HEK293 (cell line): ENCODE data around the gene DENND2A.

Source experiments
- ZNF169 ChIP-seq: fragments of 450-650 bp; formaldehyde crosslinking; IDR thresholded peaks from 2 replicates; pipeline ENCODE4 v1.5.1; 2016; ENCODE audit warnings: missing biosample characterization, missing genetic modification characterization
- ZNF558 ChIP-seq: fragments of 450-650 bp; formaldehyde crosslinking; IDR thresholded peaks from 2 replicates; pipeline ENCODE4 v1.5.1; 2016; ENCODE audit warnings: missing biosample characterization, missing genetic modification characterization
- ZNF701 ChIP-seq: fragments of 450-650 bp; formaldehyde crosslinking; IDR thresholded peaks from 2 replicates; pipeline ENCODE4 v1.5.1; 2016; ENCODE audit warnings: missing biosample characterization, missing genetic modification characterization
- ZNF747 ChIP-seq: fragments of 450-650 bp; formaldehyde crosslinking; IDR thresholded peaks from 2 replicates; pipeline ENCODE4 v1.5.1; 2016; ENCODE audit warnings: missing biosample characterization, missing genetic modification characterization
- ZNF768 ChIP-seq: fragments of 450-650 bp; formaldehyde crosslinking; IDR thresholded peaks from 2 replicates; pipeline ENCODE4 v1.5.1; 2018; ENCODE audit warnings: missing biosample characterization, mild to moderate bottlenecking, missing genetic modification characterization
- TF ChIP-seq, protein P1 (sequence below): fragments of 450-650 bp; formaldehyde crosslinking; IDR thresholded peaks from 2 replicates; pipeline ENCODE4 v1.5.1; 2016; ENCODE audit warnings: missing biosample characterization, missing genetic modification characterization
- TF ChIP-seq, protein P2 (sequence below): fragments of 450-650 bp; formaldehyde crosslinking; optimal IDR thresholded peaks from 2 replicates; pipeline ENCODE3; 2016; ENCODE audit warnings: missing biosample characterization, mild to moderate bottlenecking, missing genetic modification characterization
- TF ChIP-seq, protein P3 (sequence below): fragments of 450-650 bp; formaldehyde crosslinking; IDR thresholded peaks from 2 replicates; pipeline ENCODE4 v1.5.1; 2016; ENCODE audit warnings: missing biosample characterization, missing genetic modification characterization

DNA sequence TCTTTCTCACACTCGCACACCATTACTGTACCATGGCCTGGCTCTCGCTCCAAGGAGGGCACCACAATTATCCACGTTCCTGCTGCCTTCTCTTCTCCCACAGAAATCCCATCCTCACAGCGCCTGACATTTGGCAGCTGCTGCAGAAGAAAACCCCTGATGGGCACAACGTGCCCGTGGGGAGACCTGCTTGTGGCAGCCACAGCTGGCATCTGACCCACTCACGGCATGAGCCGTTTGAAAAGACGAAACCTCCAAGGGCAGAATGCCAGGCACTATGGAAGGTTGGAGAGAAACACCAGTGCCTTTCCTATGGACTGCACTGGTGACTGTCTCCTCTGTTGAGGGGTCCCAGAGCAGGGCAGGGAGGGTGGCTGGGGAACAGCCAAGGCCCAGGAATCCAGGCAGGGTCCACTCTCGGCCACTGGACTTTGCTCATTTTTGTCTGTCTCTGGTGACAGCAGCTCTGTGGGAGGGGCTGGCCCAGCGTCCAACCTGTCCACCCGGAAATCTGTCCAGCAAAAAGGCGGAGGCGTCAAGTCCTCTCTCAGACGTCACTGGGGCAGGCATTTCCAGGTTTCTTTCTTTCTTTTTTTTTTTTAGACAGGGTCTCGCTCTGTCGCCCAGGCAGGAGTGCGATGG, 100.4 kb downstream of the DENND2A start:
- TF ChIP-seq ZNF747 (tag by site-specific recombination): no peak
- no peak for TF ChIP-seq ZNF558 (tag by site-specific recombination)
- TF ChIP-seq ZNF169 (tag by site-specific recombination): no peak
- TF ChIP-seq, protein P1, sequence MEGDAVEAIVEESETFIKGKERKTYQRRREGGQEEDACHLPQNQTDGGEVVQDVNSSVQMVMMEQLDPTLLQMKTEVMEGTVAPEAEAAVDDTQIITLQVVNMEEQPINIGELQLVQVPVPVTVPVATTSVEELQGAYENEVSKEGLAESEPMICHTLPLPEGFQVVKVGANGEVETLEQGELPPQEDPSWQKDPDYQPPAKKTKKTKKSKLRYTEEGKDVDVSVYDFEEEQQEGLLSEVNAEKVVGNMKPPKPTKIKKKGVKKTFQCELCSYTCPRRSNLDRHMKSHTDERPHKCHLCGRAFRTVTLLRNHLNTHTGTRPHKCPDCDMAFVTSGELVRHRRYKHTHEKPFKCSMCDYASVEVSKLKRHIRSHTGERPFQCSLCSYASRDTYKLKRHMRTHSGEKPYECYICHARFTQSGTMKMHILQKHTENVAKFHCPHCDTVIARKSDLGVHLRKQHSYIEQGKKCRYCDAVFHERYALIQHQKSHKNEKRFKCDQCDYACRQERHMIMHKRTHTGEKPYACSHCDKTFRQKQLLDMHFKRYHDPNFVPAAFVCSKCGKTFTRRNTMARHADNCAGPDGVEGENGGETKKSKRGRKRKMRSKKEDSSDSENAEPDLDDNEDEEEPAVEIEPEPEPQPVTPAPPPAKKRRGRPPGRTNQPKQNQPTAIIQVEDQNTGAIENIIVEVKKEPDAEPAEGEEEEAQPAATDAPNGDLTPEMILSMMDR (tag by site-specific recombination): no peak
- TF ChIP-seq, protein P2, sequence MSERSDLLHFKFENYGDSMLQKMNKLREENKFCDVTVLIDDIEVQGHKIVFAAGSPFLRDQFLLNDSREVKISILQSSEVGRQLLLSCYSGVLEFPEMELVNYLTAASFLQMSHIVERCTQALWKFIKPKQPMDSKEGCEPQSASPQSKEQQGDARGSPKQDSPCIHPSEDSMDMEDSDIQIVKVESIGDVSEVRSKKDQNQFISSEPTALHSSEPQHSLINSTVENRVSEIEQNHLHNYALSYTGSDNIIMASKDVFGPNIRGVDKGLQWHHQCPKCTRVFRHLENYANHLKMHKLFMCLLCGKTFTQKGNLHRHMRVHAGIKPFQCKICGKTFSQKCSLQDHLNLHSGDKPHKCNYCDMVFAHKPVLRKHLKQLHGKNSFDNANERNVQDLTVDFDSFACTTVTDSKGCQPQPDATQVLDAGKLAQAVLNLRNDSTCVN: no peak
- TF ChIP-seq ZNF701 (tag by site-specific recombination): no peak
- TF ChIP-seq ZNF768 (tag by site-specific recombination): no peak
- TF ChIP-seq, protein P3, sequence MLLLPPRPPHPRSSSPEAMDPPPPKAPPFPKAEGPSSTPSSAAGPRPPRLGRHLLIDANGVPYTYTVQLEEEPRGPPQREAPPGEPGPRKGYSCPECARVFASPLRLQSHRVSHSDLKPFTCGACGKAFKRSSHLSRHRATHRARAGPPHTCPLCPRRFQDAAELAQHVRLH (tag by site-specific recombination): no peak
